Measurements from ENCODE around the gene PKN3. TPM values are rescaled to one million over a fixed set of nuclear protein-coding genes. Genes with fewer than 3 reads are reported as not detected.
"Not testable (repeated sequence)": the region's sequence is repeated elsewhere in the genome, so short reads cannot be mapped to it uniquely, and the experiment has no call there.

The PKN3 gene
- 10 to 100 TPM in 1 of 2 donors, 1 to 10 TPM in 1; 8.8 to 11.4 TPM for total RNA-seq
- long read RNA-seq, donor 1, partial matches to known transcripts: 2 of 8 reads
- long read RNA-seq, donor 1, other reads (novel, unspliced or antisense): 6 of 8 reads
- long read RNA-seq, donor 2, partial matches to known transcripts: 10 of 18 reads
- long read RNA-seq, donor 2, other reads (novel, unspliced or antisense): 7 of 18 reads

DNA sequence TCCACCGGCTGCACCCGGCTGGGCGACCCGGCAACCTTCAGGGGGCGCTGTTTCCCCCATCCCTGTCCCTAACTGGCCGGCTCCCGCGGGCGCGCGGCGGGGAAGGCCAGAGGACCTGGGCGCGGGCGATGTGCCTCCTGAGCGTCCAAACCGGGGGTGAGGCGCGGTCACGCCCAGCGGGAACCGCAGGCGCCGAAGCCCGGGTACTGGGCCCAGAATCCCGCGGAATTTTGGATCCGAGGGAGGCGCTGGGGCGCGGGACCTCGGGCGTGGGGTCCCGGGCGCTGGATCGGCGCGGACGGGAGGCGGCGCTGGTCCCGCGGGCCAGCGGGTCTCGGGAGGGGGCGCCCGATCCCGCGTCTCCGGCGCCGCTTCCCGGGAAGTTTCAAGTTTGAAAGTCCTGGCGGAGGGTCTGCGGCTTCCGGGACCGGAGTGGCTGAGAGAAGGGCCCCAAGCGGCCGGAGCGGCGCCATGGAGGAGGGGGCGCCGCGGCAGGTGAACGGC lies at the start of gene PKN3:
TSS of gene PKN3 (plus strand) at position 59 of the 504 bp plus-strand sequence. CDS start at position 472, 413 bp downstream.
- intact Hi-C loops (cut with DNase I): loop anchor here in 1 of 2 donors (10.0 kb wide), 1 partner anchor 48 kb away; the partner anchor contains the start of gene DYNC2I2
- peak; percentile 95 for DNase-seq (ENCODE audit: low spot score)

DNA sequence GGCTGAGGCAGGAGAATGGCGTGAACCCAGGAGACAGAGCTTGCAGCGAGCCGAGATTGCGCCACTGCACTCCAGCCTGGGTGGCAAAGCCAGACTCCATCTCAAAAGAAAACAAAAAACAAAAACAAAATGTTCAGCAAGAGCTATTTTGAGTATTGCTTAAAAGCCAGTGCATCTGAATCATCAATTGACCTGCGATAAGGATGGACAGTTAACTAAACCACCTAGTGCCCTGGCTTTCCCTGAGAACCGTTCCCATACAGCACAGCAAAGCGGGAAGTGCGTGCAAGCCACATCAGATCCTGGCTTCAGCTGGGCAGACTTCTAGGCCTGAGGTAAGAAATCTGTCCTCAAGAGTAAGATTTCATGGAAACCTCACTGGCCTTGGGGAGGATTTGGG lies 48.4 kb upstream of the PKN3 start:
- intact Hi-C loops (cut with DNase I): loop anchor here in 1 of 2 donors (10.0 kb wide), 1 partner anchor 51 kb away; the partner anchor contains the start of gene PKN3
- no peak for DNase-seq (ENCODE audit: low spot score)

DNA sequence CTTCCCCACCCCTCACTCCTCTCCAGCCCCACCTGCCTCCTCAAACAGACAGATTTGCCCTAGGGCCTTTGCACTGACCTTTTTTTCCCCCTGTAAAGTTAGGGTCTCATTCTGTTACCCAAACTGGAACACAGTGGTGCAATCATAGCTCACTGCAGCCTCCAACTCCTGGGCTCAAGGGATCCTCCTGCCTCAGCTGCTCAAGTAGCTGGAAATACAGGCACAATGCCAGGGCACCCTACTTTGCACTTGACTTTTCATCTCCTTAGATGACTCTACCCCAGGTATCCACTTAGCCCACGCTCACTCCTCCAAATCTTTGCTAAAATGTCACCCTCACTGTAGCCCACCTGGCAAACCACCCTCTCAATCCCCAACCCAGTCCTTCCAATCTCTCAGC lies 47.8 kb upstream of the PKN3 start:
- intact Hi-C loops (cut with DNase I): loop anchor here in 1 of 2 donors (10.0 kb wide), 1 partner anchor 50 kb away; the partner anchor contains the start of gene PKN3
- DNase-seq (ENCODE audit: low spot score): no peak

DNA sequence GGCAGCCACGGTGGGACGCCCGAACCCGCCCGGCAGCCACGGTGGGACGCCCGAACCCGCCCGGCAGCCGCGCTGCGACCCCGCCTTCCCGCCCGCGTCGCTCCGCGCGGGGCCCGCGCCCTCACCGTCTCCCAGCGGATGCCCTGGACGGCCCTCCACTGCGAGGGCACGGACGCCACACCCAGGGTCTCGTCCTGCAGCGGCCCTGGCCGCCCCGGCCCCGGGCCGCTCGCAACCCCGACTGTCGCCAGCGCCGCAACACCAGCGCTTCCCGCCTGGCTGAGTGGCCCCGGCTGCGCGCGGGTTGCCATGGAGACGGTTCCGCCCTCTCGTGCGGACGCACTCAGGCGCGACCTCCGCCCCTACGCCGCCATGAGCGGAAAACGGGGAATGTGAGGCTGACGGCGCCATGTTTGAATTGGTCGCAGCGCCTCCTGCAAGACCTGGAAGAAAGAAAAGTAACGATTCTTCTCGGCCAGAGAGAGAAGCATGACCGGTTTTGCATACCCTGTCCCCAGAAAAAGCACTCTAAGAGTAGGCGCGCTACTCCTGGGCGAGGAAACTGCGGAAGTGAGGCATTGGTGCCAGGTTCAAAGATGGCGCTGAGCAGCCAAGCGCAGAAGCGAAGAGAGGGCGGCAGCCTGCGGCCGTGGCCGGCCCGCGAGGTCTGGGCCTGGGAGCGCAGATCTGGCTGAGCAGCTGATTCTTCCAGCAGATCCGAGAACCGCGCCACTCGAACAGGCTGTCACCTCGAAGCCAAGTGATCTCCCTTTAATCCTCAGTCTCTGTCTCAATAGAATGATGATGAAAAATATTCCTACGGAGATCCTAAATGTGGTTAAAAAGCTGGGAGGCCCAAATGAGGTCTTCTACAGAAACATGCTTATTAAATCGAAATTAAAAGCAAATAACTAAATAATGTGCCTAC lies 45.6 kb upstream of the PKN3 start, which contains the start of gene DYNC2I2:
TSS of gene DYNC2I2 (minus strand) at position 432 of the 928 bp plus-strand sequence. CDS start at position 311, 121 bp downstream.
- DNase-seq (ENCODE audit: low spot score): peak; percentile 99
- intact Hi-C loops (cut with DNase I): loop anchor here in 1 of 2 donors (10.0 kb wide), 1 partner anchor 48 kb away; the partner anchor contains the start of gene PKN3

DNA sequence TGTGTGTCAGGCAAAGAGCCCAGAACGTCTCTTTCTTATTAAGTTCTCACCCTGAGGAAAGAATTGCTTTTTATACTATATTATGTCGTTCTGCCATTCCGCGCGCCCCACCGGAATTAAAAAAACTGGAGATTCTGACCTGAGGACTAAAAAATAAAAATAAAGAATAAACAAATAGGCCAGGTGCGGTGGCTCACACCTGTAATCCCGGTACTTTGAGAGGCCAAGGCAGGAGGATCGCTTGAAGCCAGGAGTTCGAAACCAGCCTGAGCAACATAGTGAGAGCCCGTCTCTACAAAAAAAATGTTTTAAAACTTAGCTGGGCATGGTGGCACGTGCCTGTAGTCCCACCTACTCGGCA lies 45.0 kb upstream of the PKN3 start:
- intact Hi-C loops (cut with DNase I): loop anchor here in 1 of 2 donors (10.0 kb wide), 1 partner anchor 47 kb away; the partner anchor contains the start of gene PKN3
- no peak for DNase-seq (ENCODE audit: low spot score)

DNA sequence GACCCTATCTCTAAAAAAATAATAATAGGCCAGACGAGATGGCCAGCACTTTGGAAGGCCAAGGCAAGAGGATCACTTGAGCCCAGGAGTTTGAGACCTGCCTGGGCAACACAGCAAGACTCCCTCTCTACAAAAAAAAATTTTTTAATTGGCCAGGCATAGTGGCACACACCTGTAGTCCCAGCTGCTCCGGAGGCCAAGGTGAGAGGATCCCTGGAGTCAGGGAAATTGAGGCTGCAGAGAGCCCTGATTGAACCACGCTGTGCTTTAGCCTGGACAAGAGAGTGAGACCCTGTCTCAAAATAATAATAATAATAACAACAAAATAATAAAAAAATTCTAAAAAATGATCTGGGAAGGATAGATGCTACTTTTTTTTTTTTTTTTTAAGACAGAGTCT lies 44.5 kb upstream of the PKN3 start:
- intact Hi-C loops (cut with DNase I): loop anchor here in 1 of 2 donors (10.0 kb wide), 1 partner anchor 47 kb away; the partner anchor contains the start of gene PKN3
- DNase-seq (ENCODE audit: low spot score): no peak

DNA sequence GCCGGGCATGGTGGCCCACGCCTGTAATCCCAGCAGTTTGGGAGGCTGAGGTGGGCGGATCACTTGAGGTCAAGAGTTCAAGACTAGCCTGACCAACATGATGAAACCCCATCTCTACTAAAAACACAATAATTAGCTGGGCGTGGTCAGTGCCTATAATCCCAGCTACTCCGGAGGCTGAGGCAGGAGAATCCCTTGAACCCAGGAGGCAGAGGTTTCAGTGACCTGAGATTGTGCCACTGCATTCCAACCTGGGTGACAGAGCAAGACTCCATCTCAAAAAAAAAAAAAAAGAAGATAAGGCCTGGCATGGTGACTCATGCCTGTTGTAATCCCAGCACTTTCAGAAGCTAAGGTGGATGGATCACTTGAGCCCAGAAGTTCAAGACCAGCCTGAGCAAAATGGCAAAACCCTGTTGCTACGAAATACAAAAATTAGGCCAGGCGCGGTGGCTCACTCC lies 35.8 kb upstream of the PKN3 start:
- intact Hi-C loops (cut with DNase I); DNase-seq (ENCODE audit: low spot score): not testable (repeated sequence)

DNA sequence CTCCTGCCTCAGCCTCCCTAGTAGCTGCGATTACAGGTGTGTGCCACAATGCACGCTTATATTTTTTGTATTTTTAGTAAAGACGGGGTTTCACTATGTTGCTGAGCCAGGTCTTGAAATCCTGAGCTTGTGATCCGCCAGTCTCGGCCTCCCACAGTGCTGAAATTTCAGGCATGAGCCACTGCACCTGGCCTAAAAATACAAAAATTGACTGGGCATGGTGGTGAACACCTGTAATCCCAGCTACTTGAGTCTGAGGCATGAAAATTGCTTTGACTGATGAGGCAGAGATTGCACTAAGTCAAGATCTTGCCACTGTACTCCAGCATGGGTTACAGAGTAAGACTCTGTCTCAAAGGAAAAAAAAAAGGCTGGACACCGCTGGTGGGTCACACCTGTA lies 32.5 kb upstream of the PKN3 start:
- DNase-seq (ENCODE audit: low spot score): no peak
- intact Hi-C loops (cut with DNase I): no loop called here

DNA sequence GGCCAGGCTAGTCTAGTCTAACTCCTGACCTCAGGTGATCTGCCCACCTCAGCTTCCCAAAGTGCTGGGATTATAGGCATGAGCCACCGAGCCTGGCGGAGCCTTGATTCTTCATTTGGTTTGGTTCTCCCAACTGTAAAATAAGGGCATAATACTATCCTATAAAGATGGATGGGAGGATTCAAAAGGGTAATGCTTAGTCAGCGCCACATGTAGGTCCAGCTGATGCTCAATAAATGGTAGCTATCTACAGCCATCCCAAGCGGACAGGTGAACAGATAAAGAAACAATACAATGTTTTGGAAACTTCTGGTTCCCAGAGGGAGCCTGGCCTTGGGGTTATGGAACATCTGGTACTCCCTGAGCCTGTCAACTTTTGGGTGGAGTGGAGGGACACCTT lies 26.9 kb upstream of the PKN3 start:
- DNase-seq (ENCODE audit: low spot score): peak; percentile 29
- intact Hi-C loops (cut with DNase I): no loop called here

DNA sequence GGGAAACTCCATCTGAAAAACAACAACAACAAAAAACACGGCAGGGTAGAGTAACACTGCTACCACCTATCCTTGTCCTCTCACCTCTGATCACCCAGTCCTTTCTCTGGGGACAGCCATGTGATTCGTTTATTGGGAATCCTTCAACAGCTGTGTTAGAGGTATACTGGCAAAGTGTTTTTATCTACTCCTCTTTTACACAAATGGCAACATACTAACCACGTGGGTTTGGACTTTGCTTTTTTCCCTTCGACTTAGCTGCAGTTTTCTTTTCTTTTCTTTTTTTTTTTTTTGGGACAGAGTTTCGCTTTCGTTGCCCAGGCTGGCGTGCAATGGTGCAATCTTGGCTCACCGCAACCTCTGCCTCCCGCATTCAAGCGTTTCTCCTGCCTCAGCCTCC lies 24.5 kb upstream of the PKN3 start:
- DNase-seq (ENCODE audit: low spot score): peak; percentile 34
- intact Hi-C loops (cut with DNase I): no loop called here

DNA sequence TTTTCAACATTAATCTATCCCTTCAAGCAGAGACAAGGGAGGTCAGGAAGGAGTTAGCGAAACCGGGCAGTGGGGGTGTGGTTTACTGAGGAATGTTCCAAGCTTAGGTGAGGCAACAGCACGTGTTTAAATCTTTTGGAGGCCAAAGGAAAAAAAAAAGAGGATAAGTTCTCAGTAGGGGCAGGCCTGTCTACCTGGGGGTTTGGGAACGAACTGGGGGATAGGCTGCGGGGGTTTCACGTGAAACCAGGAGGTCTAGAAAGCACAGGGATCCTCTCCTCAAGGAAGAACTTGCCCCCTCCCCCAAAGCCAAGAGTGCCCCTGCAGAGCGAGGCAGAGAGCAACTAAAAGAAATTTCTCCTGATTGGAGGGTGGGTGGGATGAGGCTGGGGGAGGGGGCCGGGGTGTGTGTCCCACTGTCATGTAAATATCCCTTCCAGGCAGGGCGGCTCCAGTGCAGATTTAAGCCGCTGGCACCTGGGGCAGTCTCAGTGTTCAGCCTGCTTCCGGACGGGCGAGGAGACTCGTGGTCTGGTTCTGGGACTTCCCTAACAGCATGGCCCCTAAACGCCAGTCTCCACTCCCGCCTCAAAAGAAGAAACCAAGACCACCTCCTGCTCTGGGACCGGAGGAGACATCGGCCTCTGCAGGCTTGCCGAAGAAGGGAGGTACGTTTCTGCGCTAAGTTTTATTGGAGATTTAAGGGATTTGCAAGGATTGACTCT lies 18.8 kb upstream of the PKN3 start:
- peak; percentile 84 for DNase-seq (ENCODE audit: low spot score)
- intact Hi-C loops (cut with DNase I): no loop called here

DNA sequence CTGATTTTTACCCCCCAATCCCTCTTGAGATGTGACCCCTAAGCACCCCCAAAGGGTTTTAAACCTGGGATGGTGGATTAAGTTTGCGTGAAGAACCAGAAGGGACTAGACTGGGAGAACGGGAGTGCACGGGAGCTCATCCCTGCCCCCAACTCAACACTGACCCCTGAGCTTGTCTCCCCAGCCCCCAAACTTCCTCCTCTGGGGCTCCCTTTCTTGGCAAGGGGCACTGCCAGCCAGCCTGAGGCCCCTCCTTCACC lies 18.3 kb upstream of the PKN3 start:
- intact Hi-C loops (cut with DNase I): no loop called here
- no peak for DNase-seq (ENCODE audit: low spot score)

DNA sequence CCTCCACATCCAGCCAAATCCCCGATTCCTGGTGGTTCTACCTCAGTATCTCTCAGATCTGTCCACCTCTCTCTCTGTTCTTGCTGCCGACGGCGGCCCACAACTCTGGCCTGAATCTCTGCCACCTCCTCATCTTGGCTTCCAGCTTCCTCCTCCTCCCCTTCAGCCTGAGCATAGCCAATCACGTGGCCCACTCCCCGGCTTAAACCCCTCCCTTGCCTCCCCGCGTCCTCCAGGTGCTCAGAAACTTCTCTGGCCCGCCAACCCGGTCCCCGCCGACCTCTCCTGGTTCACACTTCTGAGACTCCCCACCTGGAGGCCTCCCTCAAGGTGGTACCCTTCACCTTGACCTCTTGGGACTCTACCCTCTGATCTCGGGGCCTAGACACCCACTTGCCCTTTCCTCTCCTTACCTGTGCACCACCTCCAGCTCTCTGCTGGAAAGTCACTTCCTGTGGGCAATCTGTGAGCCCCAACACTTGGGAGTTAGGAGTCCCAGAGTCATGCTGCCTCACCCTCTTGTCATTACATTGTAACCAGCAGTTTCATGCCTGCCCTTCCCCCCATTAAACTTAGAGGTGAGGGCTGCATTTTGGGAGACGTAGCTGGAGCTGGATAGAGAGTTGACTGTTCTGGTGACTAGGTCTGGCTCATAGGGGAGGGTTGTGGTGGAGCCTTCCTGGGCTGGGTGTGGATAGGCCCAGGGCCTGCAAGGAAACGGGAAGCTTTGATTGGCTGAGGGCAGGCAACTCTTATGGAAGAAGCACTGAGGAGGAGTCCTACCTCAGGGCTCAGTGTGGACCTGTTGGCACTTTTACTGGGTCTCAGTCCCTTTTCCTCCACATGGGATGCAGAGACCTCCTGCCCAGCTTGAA lies 17.7 kb upstream of the PKN3 start:
- intact Hi-C loops (cut with DNase I): no loop called here
- DNase-seq (ENCODE audit: low spot score): peak; percentile 91

DNA sequence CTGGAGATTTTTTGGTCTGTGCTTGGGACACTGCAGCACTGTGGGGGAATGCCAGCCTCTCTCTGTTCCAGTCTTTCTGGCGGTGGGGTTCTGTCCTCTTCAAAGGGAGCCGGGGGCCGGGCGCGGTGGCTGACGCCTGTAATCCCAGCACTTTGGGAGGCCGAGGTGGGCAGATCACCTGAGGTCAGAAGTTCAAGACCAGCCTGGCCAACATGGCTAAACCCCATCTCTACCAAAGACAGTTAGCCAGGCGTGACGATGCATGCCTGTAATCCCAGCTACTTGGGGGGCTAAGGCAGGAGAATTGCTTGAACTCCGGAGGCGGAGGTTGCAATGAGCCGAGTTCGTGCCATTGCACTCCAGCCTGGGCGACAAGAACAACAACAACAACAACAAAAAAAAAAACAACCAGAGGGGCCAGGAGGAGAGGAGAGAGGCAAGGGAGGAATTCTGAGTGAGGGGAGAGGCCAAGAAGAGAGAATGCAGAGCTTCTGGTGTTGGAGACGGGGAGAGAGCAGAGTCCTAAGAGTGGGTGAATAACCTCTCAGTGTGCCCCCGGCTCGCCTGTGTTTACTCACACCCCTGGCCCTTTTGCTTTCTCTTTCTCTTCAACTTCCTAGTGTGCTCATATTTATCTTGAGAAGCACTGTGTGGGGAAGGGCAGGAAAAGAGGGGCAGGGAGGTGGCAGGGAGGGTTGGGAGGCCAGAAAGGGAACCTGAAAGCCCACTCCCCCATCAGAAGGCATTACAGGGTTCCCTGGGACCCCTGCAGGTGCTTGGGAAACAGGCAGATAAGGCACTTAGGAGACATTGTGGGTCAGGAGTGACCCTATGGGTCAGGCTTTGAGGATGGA lies 16.4 kb upstream of the PKN3 start:
- intact Hi-C loops (cut with DNase I): no loop called here
- DNase-seq (ENCODE audit: low spot score): peak; percentile 50

DNA sequence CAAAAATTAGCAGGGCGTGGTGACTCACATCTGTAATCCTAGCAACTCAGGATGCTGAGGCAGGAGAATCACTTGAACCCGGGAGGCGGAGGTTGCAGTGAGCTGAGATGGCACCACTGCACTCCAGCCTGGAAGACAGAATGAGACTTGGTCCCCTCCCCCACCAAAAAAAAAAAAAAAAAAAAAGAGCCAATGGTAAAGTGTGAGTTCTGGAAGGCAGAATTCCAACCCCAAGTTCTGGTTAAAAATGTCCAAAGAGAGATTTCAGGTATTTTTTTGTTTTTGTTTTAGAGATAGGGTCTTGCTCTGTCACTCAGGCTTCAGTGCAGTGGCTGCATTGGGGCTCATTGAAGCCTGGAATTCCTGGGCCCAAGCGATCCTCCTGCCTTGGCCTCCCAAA lies 14.8 kb upstream of the PKN3 start:
- no peak for DNase-seq (ENCODE audit: low spot score)

DNA sequence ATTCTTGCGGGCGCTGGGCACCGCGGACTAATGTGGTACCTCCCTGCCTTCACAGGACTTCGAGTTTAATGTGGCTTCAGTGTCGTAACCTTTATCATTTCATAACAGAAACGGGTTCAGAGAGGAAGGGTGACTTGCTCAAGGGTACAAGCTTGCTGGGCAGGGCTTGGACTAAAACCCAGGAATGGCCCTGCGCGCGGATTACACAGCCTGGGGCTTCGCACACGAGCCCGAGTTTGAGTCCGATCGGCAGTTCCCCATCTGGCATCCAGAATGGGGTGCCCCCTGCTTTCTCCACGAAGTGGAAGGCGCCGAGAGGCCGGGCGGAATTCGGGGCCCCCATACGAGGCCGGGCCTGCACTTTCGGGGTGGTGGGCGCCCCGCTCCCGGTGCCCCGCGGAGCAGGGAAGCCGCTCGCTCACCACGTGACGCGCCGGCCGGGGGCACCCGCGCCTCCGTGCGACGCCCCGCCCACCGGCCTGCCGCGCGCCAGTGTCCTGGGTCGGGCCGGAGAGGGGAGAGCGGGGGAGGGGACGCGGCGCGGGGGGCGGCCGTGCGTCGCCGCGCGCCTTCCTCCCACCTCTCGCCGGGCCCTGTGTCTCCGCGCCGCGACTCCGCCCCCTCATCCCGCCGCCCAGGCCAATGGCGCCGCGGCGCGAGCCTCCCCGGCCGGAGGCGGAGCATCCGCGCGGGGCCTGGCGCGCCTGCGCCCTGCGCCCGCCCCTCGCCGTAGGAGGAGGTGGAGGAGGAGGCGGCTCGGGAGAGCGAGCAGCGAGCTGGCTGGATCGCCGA lies 13.6 kb upstream of the PKN3 start, which contains the start of gene SET:
TSS of gene SET (plus strand) at position 722 of the 792 bp plus-strand sequence. CDS start 361 bp downstream, outside the sequence.
- intact Hi-C loops (cut with DNase I): no loop called here

More for the DNA sequence above, 14.8 kb upstream of the PKN3 start:
- intact Hi-C loops (cut with DNase I): no loop called here

More for the DNA sequence above, 13.6 kb upstream of the PKN3 start, which contains the start of gene SET:
- peak; percentile 97 for DNase-seq (ENCODE audit: low spot score)
